Measurements from ENCODE around the gene STAMBP.
A peak's percentile ranks its signal among the peaks of the same experiment; 100 is the strongest.

The STAMBP gene

GRCh38 chr2:73823916-73824523 is 4.7 kb upstream of the STAMBP start:
- in situ Hi-C loops (cut with HindIII; ENCODE audit: low pct_unique_long_range_greater_than_20kb, low sequenced_read_pairs): no loop called here
- peak in 1 of 2 experiments; percentile 79 for DNase-seq (ENCODE audit: low read depth in 1 of 2, low spot score in 1 of 2)
- TF ChIP-seq JUND (IDR thresholded peaks at IDR 0.05; ENCODE audit: low read depth): no peak

- no peak for TF ChIP-seq JUND (IDR thresholded peaks at IDR 0.05; ENCODE audit: low read depth)
- in situ Hi-C loops (cut with HindIII; ENCODE audit: low pct_unique_long_range_greater_than_20kb, low sequenced_read_pairs): no loop called here
- DNase-seq (ENCODE audit: low read depth in 1 of 2, low spot score in 1 of 2): no peak
Observed at GRCh38 chr2:73825408-73825807, 3.4 kb upstream of the STAMBP start.

- in situ Hi-C loops (cut with HindIII; ENCODE audit: low pct_unique_long_range_greater_than_20kb, low sequenced_read_pairs): no loop called here
- peak in 1 of 2 experiments; percentile 53 for DNase-seq (ENCODE audit: low read depth in 1 of 2, low spot score in 1 of 2)
- TF ChIP-seq JUND (IDR thresholded peaks at IDR 0.05; ENCODE audit: low read depth): no peak
Observed at GRCh38 chr2:73827018-73827417, 1.7 kb upstream of the STAMBP start.

- DNase-seq (ENCODE audit: low read depth in 1 of 2, low spot score in 1 of 2): no peak
- in situ Hi-C loops (cut with HindIII; ENCODE audit: low pct_unique_long_range_greater_than_20kb, low sequenced_read_pairs): no loop called here
Observed at GRCh38 chr2:73827660-73828388, 937 bp upstream of the STAMBP start.

GRCh38 chr2:73828389-73828817 is 358 bp upstream of the STAMBP start:
- no peak for DNase-seq (ENCODE audit: low read depth in 1 of 2, low spot score in 1 of 2)
- TF ChIP-seq JUND (IDR thresholded peaks at IDR 0.05; ENCODE audit: low read depth): no peak
- in situ Hi-C loops (cut with HindIII; ENCODE audit: low pct_unique_long_range_greater_than_20kb, low sequenced_read_pairs): no loop called here

More at GRCh38 chr2:73827660-73828388, 937 bp upstream of the STAMBP start:
- TF ChIP-seq JUND (IDR thresholded peaks at IDR 0.05; ENCODE audit: low read depth): no peak

GRCh38 chr2:73830871-73831401 is 2.2 kb downstream of the STAMBP start:
- no peak for TF ChIP-seq JUND (IDR thresholded peaks at IDR 0.05; ENCODE audit: low read depth)
- DNase-seq (ENCODE audit: low read depth in 1 of 2, low spot score in 1 of 2): no peak
- in situ Hi-C loops (cut with HindIII; ENCODE audit: low pct_unique_long_range_greater_than_20kb, low sequenced_read_pairs): no loop called here

GRCh38 chr2:73832930-73833329 is 4.2 kb downstream of the STAMBP start:
- TF ChIP-seq JUND (IDR thresholded peaks at IDR 0.05; ENCODE audit: low read depth): no peak
- peak in 1 of 2 experiments; percentile 62 for DNase-seq (ENCODE audit: low read depth in 1 of 2, low spot score in 1 of 2)
- in situ Hi-C loops (cut with HindIII; ENCODE audit: low pct_unique_long_range_greater_than_20kb, low sequenced_read_pairs): no loop called here

GRCh38 chr2:73836141-73836943 is 7.6 kb downstream of the STAMBP start:
- in situ Hi-C loops (cut with HindIII; ENCODE audit: low pct_unique_long_range_greater_than_20kb, low sequenced_read_pairs): no loop called here
- TF ChIP-seq JUND (IDR thresholded peaks at IDR 0.05; ENCODE audit: low read depth): no peak

GRCh38 chr2:73837847-73838585 is 9.3 kb downstream of the STAMBP start:
- DNase-seq (ENCODE audit: low read depth in 1 of 2, low spot score in 1 of 2): no peak
- no peak for TF ChIP-seq JUND (IDR thresholded peaks at IDR 0.05; ENCODE audit: low read depth)
- in situ Hi-C loops (cut with HindIII; ENCODE audit: low pct_unique_long_range_greater_than_20kb, low sequenced_read_pairs): no loop called here

More at GRCh38 chr2:73836141-73836943, 7.6 kb downstream of the STAMBP start:
- DNase-seq (ENCODE audit: low read depth in 1 of 2, low spot score in 1 of 2): no peak

GRCh38 chr2:73838889-73839534 is 10.3 kb downstream of the STAMBP start:
- no peak for DNase-seq (ENCODE audit: low read depth in 1 of 2, low spot score in 1 of 2)
- TF ChIP-seq JUND (IDR thresholded peaks at IDR 0.05; ENCODE audit: low read depth): no peak
- in situ Hi-C loops (cut with HindIII; ENCODE audit: low pct_unique_long_range_greater_than_20kb, low sequenced_read_pairs): no loop called here

- no peak for DNase-seq (ENCODE audit: low read depth in 1 of 2, low spot score in 1 of 2)
- no peak for TF ChIP-seq JUND (IDR thresholded peaks at IDR 0.05; ENCODE audit: low read depth)
- in situ Hi-C loops (cut with HindIII; ENCODE audit: low pct_unique_long_range_greater_than_20kb, low sequenced_read_pairs): no loop called here
Observed at GRCh38 chr2:73839653-73840411, 11.1 kb downstream of the STAMBP start.
